ENCODE results near the gene GPATCH8. TPM values are rescaled to one million over a fixed set of nuclear protein-coding genes. Genes with fewer than 3 reads are reported as not detected.
"Not testable (repeated sequence)": the region's sequence is repeated elsewhere in the genome, so short reads cannot be mapped to it uniquely, and the experiment has no call there.

GPATCH8 gene
- total and polyA plus RNA-seq, 9 donors, result 24.0 to 35.8 (median 26.6) TPM

DNA sequence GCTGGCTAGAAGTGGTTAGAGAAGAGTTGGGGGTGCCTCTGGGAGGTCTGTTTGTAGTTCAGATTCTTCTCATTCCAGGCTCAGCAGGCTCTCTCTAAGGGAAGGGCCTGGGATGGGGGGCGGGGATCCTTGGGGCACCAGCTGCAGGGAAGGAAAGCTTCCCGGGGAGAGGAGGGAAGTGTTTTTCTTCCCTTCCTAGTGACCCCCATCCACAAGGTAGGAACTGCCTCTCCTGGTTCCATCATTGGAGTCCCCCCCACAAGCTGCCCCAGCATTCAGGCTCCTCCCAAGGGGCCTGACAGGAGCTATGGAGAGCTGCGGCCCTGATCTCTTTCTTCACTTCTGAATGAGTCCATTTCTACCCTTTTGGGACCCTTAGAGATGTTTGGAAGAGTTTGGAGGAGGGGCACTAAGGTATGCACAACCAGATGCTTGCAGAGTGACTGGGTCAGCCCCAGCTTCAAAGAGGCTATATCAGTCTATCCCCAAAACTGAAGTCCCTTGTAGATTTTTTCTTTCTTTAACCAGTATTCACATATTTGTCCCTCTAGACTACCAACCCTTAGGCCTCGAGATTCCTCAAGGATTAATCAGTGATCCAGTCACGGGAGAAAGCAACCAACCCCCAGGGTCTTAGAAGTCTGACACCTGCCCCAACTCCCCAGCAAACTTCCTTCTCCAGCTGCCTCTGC lies 40.2 kb upstream of the GPATCH8 start:
- Histone ChIP-seq H3K9me3 (replicated peaks; ENCODE audit: control insufficient read depth, low read depth, low read length) (peaks cover 3% of the 10 kb centered on the region), H3K4me1 (ENCODE audit: control insufficient read depth, insufficient read depth, low read length) (peaks cover 34% of the 10 kb centered on the region), H3K4me3 (ENCODE audit: low read length) (no peak overlapping the region), H3K27ac (ENCODE audit: low read length) (no peak overlapping the region), H3K27me3 (ENCODE audit: control insufficient read depth, insufficient read depth, low read length) (peaks cover 10% of the 10 kb centered on the region), H3K36me3 (ENCODE audit: control insufficient read depth, insufficient read depth, low read length) (no peaks in the 10 kb centered on the region)
- DNase-seq, result peak; percentile 67
- WGBS (ENCODE audit: insufficient coverage), result 23% methylated on average over 2 of the region's 5 CpGs

DNA sequence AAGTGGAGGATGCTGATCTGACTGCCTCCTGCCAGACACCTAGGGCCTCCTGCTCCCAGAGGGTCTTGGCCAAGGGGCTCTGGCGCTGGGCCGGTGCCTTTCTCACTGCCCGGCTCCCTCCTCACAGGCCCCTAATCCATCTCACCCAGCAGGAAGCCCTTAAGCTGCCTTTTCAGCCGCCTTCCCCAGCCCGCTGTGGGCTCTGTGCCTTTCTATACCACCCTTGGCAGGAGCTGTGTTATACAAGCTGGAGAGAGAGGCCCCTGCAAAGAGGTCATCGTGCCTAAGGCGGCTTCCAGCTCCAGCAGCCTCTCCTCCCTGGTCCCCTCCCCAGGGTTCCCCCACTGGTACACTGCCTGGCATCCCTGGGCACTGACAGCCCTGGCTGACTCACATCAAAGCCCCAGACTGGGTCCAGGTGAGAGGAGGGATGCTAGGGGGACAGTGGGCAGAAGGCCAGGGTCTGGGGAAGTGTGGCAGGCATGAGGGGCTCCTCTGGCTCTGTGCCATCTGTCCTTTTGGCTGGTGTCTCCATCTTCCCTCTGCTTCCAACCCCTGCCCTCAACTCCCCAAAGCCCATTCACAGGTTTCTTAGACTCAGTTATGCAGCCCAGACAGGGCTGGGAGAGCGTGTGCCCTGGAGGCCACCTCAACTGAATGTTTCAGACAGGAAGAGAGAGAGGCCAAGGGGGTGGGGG lies 38.8 kb upstream of the GPATCH8 start:
- no peaks in the 10 kb centered on the region for H3K36me3 ChIP-seq (ENCODE audit: control insufficient read depth, insufficient read depth, low read length)
- H3K4me1 ChIP-seq (ENCODE audit: control insufficient read depth, insufficient read depth, low read length), result peaks cover 23% of the 10 kb centered on the region
- 20% methylated on average over 5 of the region's 8 CpGs for WGBS (ENCODE audit: insufficient coverage)
- peaks cover 10% of the 10 kb centered on the region for H3K27me3 ChIP-seq (ENCODE audit: control insufficient read depth, insufficient read depth, low read length)
- no peak overlapping the region for H3K27ac ChIP-seq (ENCODE audit: low read length)
- H3K4me3 ChIP-seq (ENCODE audit: low read length), result no peak overlapping the region
- peaks cover 3% of the 10 kb centered on the region for H3K9me3 ChIP-seq (replicated peaks; ENCODE audit: control insufficient read depth, low read depth, low read length)
- no peak for DNase-seq

DNA sequence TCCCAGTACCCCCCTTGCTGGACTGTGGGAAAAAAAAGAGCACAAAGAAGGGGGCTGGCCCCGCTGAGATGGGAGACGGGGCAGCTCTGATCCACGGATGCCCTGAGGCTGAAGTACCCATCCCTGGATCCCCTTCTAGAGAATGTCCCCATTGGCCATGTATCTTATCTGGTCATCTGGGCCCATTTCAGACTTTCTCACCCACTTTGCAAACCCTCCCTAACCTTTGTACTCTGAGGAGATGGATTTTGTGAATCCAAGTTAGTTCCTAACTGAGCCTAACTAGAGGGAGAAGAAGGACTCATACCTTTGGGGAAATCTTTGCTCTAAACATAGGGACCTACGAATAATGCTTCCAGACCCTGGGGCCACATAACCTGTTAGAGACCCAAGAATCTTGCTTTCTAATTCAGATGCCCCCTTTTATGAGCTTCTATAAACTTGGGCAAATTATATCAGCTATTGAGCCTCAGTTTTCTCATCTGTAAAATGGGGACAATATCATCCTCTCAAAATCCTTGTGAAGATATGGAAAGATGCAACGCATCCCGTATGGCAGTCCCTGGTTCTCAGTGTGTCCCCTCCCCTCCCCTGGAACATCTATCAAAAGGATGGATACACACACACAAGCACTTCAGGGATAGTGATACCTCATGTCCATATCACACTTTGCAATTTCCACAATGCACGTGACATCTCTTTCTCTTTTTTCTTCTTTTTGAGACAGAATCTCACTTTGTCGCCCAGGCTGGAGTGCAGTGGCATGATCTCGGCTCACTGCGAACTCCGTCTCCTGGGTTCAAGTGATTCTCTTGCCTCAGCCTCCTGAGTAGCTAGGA lies 37.3 kb upstream of the GPATCH8 start:
- no peaks in the 10 kb centered on the region for H3K9me3 ChIP-seq (replicated peaks; ENCODE audit: control insufficient read depth, low read depth, low read length)
- peaks cover 29% of the 10 kb centered on the region for H3K4me1 ChIP-seq (ENCODE audit: control insufficient read depth, insufficient read depth, low read length)
- no peaks in the 10 kb centered on the region for H3K36me3 ChIP-seq (ENCODE audit: control insufficient read depth, insufficient read depth, low read length)
- H3K27me3 ChIP-seq (ENCODE audit: control insufficient read depth, insufficient read depth, low read length), result peaks cover 10% of the 10 kb centered on the region
- no peak for DNase-seq
- WGBS (ENCODE audit: insufficient coverage), result 89% methylated on average over 8 of the region's 11 CpGs
- no peak overlapping the region for H3K4me3 ChIP-seq (ENCODE audit: low read length)
- H3K27ac ChIP-seq (ENCODE audit: low read length), result no peak overlapping the region

DNA sequence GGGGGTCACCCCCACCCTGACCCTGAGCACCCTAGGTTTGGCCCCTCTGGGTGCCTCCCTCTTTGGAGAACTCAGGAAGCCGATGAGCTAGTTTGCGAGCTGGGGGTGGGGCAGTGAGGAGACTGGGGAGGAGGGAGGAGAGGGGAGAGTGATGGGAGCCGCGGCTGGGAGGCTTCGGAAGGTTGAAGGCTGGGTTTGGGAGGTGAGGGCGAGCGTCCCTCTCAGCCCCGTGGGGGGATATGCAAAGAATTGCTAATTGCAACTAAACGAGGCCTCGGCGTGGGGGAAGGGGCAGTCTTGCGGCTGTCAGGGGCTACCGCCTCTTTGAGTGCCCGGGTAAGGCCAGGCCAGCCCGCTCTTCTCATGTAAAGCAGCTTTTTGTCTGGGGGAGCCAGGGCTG lies 36.5 kb upstream of the GPATCH8 start:
- H3K4me1 ChIP-seq (ENCODE audit: control insufficient read depth, insufficient read depth, low read length), result peaks cover 29% of the 10 kb centered on the region
- H3K36me3 ChIP-seq (ENCODE audit: control insufficient read depth, insufficient read depth, low read length), result no peaks in the 10 kb centered on the region
- H3K9me3 ChIP-seq (replicated peaks; ENCODE audit: control insufficient read depth, low read depth, low read length), result no peaks in the 10 kb centered on the region
- WGBS (ENCODE audit: insufficient coverage), result 23% methylated on average over 14 of the region's 15 CpGs
- no peak for DNase-seq
- peaks cover 10% of the 10 kb centered on the region for H3K27me3 ChIP-seq (ENCODE audit: control insufficient read depth, insufficient read depth, low read length)
- no peak overlapping the region for H3K4me3 ChIP-seq (ENCODE audit: low read length)
- no peak overlapping the region for H3K27ac ChIP-seq (ENCODE audit: low read length)

DNA sequence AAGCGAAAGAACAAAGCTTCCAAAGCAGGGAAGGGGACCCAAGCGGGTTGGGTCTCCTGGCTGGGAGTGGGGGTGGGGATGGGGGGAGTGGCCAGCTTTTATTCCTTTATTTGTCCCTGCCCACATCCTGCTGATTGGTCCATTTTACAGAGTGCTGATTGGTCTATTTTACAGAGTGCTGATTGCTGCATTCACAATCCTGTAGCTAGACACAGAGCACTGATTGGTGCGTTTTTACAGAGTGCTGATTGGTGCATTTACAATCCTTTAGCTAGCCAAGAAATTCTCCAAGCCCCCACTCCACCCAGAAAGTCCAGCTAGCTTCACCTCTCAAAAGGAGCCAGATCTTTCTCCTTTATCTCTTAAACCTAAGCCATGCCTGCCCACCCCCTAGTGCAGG lies 34.7 kb upstream of the GPATCH8 start:
- not testable (repeated sequence) for DNase-seq; H3K27ac ChIP-seq (ENCODE audit: low read length); H3K4me3 ChIP-seq (ENCODE audit: low read length); H3K36me3 ChIP-seq (ENCODE audit: control insufficient read depth, insufficient read depth, low read length); H3K9me3 ChIP-seq (replicated peaks; ENCODE audit: control insufficient read depth, low read depth, low read length)
- WGBS (ENCODE audit: insufficient coverage), result 100% methylated on average over 1 of the region's 3 CpGs
- H3K4me1 ChIP-seq (ENCODE audit: control insufficient read depth, insufficient read depth, low read length), result peaks cover 30% of the 10 kb centered on the region
- H3K27me3 ChIP-seq (ENCODE audit: control insufficient read depth, insufficient read depth, low read length), result peaks cover 10% of the 10 kb centered on the region

DNA sequence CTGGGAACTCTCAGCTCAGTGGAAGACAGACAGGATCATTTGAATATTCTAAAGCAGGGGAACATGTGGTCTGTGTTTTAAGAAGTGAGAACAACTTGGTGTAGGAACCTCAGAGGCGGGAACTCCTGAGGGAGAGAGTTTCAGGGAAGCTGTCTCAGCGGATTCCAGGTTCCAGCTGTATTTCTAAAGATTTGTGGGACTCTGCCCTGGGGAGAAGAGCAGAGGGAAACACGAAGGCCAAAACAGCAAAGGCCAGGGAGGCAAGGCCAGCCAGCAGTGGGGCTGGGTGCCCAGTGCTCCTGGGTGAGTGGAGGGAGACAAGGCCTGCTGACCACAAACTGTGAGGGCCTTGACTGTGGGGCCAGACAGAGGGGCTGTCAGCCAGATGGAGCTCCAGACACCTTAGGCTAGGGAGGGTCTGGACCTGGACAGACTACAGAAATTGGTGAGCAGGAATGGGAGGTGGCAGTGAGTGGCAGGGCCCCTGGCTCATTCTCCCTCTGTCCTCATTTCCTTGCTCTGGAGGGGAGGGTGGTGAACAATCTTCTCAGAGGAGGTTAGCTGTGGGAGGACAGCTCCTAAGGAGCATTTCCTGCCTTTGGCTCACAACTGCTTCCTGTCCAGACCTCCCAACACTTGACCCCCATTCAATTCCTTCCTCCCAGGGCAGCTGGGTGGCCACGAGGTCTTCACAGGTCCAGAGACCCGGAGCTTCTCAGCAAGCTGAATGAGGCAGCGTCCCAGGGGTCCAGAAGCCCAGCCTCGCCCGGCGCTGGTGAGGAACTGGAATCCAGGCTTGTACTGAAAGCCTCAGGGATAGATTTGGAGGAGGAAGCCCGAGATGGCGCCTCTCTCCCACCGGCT lies 33.1 kb upstream of the GPATCH8 start:
- Histone ChIP-seq H3K36me3 (ENCODE audit: control insufficient read depth, insufficient read depth, low read length) (no peaks in the 10 kb centered on the region), H3K9me3 (replicated peaks; ENCODE audit: control insufficient read depth, low read depth, low read length) (no peaks in the 10 kb centered on the region), H3K4me3 (ENCODE audit: low read length) (no peak overlapping the region), H3K27ac (ENCODE audit: low read length) (peak overlapping the region; percentile 77), H3K4me1 (ENCODE audit: control insufficient read depth, insufficient read depth, low read length) (peaks cover 18% of the 10 kb centered on the region), H3K27me3 (ENCODE audit: control insufficient read depth, insufficient read depth, low read length) (peaks cover 6% of the 10 kb centered on the region)
- peak; percentile 61 for DNase-seq
- WGBS (ENCODE audit: insufficient coverage), result 44% methylated on average over 3 of the region's 12 CpGs

DNA sequence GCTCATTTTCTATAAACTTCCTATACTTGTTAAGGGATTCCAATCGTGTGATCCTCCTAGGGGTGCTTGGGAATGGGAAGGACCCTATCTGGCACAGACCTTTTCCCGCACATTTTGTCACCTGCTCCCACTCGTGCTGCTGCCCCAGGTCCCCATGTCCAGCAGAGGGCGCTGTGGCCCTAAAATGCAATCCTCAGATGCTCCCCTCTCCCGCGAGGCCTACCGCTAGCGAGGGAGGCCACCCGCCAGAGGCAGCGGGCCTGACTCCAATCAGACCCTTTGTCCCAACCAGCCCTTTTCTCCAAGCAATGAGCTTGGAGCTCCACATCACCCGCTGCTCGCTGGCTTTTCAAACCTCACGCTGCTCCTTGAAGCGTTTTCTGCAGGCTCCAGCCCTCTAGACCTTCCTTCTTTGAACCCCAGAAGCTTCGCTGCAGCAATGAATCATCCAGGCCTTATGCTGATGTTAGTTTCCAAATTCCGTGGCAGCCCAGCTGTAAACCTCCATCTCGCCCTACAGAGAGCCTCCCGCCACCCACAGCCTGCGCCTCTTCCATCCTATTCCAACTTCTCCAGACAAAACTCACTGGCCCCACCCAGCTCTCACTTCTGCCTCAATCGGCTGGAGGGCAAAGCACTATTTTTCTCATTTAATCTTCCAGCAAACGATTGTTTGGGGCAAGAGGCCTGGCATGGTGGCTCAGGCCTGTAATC lies 30.5 kb upstream of the GPATCH8 start:
- Histone ChIP-seq H3K4me3 (ENCODE audit: low read length) (peak overlapping the region; percentile 14), H3K9me3 (replicated peaks; ENCODE audit: control insufficient read depth, low read depth, low read length) (no peaks in the 10 kb centered on the region), H3K27me3 (ENCODE audit: control insufficient read depth, insufficient read depth, low read length) (peaks cover 5% of the 10 kb centered on the region), H3K36me3 (ENCODE audit: control insufficient read depth, insufficient read depth, low read length) (no peaks in the 10 kb centered on the region), H3K4me1 (ENCODE audit: control insufficient read depth, insufficient read depth, low read length) (peaks cover 18% of the 10 kb centered on the region), H3K27ac (ENCODE audit: low read length) (peak overlapping the region; percentile 62)
- DNase-seq, result peak; percentile 91
- 16% methylated on average over 19 of the region's 21 CpGs for WGBS (ENCODE audit: insufficient coverage)

DNA sequence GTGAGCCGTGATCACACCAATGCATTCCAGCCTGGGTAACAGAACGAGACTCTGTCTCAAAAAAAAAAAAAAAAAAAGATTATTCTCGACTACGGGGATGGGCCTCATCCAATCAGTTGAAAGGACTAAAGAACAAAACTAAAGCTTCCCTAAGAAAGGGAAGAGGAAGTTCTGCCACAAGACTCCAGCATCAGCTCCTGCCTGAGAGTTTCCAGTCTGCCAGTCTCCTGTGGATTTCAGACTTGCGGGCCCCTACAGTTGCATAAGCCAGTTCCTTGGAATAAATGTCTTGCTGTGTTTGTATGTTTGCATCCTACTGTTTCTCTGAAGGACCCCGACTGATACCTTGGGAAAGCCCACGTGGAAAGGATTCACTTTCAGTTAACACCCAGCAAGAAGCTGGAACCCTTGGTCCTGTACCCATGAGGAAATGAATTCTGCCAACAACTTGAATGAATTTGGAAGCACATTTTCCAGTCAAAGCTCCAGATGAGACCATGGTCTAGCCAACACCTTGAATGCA lies 27.8 kb upstream of the GPATCH8 start:
- H3K9me3 ChIP-seq (replicated peaks; ENCODE audit: control insufficient read depth, low read depth, low read length), result no peaks in the 10 kb centered on the region
- 60% methylated on average over 2 of the region's 7 CpGs for WGBS (ENCODE audit: insufficient coverage)
- peaks cover 9% of the 10 kb centered on the region for H3K4me1 ChIP-seq (ENCODE audit: control insufficient read depth, insufficient read depth, low read length)
- H3K27me3 ChIP-seq (ENCODE audit: control insufficient read depth, insufficient read depth, low read length), result peaks cover 5% of the 10 kb centered on the region
- no peaks in the 10 kb centered on the region for H3K36me3 ChIP-seq (ENCODE audit: control insufficient read depth, insufficient read depth, low read length)
- no peak overlapping the region for H3K4me3 ChIP-seq (ENCODE audit: low read length)
- H3K27ac ChIP-seq (ENCODE audit: low read length), result no peak overlapping the region
- DNase-seq, result peak; percentile 35

DNA sequence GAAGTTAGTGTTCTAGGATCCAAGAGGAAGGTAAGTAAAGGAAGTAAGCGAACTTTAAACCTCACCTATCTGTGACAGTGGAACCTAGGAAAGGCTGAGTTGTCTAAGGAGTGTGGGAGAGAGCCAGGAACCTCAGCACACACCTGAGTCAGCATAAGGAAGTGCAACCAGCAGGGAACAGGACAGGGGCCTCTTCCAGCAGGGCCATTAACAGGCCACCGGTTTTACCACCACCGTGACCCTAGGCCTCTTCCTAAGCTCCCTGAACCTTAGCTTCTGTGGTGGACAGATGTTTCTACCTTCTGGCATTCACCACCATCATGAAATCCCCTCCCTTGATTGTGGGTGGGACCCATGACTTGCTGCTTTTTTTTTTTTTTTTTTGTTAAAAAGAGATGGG lies 26.7 kb upstream of the GPATCH8 start:
- Histone ChIP-seq H3K4me3 (ENCODE audit: low read length) (no peak overlapping the region), H3K27me3 (ENCODE audit: control insufficient read depth, insufficient read depth, low read length) (peaks cover 5% of the 10 kb centered on the region), H3K4me1 (ENCODE audit: control insufficient read depth, insufficient read depth, low read length) (peaks cover 9% of the 10 kb centered on the region), H3K9me3 (replicated peaks; ENCODE audit: control insufficient read depth, low read depth, low read length) (no peaks in the 10 kb centered on the region), H3K36me3 (ENCODE audit: control insufficient read depth, insufficient read depth, low read length) (no peaks in the 10 kb centered on the region), H3K27ac (ENCODE audit: low read length) (no peak overlapping the region)
- DNase-seq, result no peak
- 67% methylated on average over 1 of the region's 3 CpGs for WGBS (ENCODE audit: insufficient coverage)
